Tibial nerve (tissue), 3 donors: ENCODE data around the gene REEP6.

Source experiments
- POLR2A ChIP-seq, 2 donors: fragments of 450-650 bp; IDR thresholded peaks; one replicate each; pipeline ENCODE4 v1.6.1; 2017; ENCODE audit warnings: antibody characterized with exemption in 2 of 2, mild to moderate bottlenecking in 2 of 2, moderate library complexity in 2 of 2
- TF ChIP-seq, protein P1 (sequence below), 5 experiments: fragments of 200-600 bp in 3 of 5; fragments of 450-650 bp in 2 of 5; sonication (generic) in 3 of 5; IDR thresholded peaks; one replicate each; pipeline ENCODE4 v1.5.1; 2016 to 2019; ENCODE audit warnings: antibody characterized with exemption in 5 of 5, mild to moderate bottlenecking in 3 of 5, moderate library complexity in 2 of 5

- TF ChIP-seq POLR2A (IDR thresholded peaks at IDR 0.05), result no peak
- TF ChIP-seq, protein P1, sequence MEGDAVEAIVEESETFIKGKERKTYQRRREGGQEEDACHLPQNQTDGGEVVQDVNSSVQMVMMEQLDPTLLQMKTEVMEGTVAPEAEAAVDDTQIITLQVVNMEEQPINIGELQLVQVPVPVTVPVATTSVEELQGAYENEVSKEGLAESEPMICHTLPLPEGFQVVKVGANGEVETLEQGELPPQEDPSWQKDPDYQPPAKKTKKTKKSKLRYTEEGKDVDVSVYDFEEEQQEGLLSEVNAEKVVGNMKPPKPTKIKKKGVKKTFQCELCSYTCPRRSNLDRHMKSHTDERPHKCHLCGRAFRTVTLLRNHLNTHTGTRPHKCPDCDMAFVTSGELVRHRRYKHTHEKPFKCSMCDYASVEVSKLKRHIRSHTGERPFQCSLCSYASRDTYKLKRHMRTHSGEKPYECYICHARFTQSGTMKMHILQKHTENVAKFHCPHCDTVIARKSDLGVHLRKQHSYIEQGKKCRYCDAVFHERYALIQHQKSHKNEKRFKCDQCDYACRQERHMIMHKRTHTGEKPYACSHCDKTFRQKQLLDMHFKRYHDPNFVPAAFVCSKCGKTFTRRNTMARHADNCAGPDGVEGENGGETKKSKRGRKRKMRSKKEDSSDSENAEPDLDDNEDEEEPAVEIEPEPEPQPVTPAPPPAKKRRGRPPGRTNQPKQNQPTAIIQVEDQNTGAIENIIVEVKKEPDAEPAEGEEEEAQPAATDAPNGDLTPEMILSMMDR (IDR thresholded peaks at IDR 0.05), result no peak
These were observed 16.1 kb upstream of the REEP6 start for GRCh38 chr19:1474765-1475351.
